C4-2B (cell line): Measurements from ENCODE around the gene CPSF7.
A peak's percentile ranks its signal among the peaks of the same experiment; 100 is the strongest.

ENCODE experiments used
- H3K27ac ChIP-seq: fragments of 450-650 bp; 2 replicates; pipeline ENCODE4 v1.5.1; 2017
- CTCF ChIP-seq: fragments of 450-650 bp; conservative IDR thresholded peaks from 2 replicates; pipeline ENCODE4 v1.5.1; 2017; ENCODE audit warnings: mild to moderate bottlenecking
- ZFX ChIP-seq: fragments of 450-650 bp; IDR thresholded peaks from 2 replicates; pipeline ENCODE4 v1.6.1; 2017

Gene CPSF7

GRCh38 chr11:61439615-61440014 is 9.8 kb upstream of the CPSF7 start:
- H3K27ac ChIP-seq, result no peak overlapping the region
- TF ChIP-seq ZFX (no peak), CTCF (no peak)

DNA sequence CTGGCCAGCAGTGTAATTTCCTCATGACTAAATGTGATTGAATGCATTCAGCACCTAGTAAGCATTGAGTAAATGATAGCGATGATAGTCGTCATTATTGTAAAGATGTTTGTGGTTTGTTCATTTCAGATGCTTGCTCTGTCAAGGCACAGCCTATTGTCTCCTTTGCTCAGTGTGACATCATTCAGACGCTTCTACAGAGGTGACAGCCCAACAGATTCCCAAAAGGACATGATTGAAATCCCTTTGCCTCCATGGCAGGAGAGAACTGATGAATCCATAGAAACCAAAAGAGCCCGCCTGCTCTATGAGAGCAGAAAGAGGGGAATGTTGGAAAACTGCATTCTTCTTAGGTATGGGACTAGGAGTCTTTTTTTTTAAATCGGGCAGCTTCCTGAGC is 7.7 kb upstream of the CPSF7 start:
- no peak overlapping the region for H3K27ac ChIP-seq
- TF ChIP-seq ZFX (no peak), CTCF (no peak)

- peak overlapping the region; percentile 36 for H3K27ac ChIP-seq
These were observed 1.1 kb upstream of the CPSF7 start for GRCh38 chr11:61430839-61431238.

DNA sequence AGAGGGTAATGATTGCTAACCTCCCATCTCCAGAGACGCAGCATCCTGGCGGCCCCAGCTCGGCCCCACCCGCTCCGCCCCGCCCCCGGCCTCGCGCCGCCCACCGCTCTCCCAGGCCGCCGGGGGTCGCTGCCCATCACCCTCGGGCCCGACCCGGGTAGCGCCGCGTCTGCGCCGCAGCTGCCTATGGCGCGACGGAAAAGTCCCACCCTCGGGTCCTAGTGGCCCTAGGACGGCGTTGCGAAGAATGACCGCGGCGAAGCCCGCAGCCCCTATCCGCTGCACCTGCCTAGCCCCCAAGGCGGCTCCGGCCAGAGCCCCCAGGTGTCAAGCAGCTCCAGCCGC is 457 bp downstream of the CPSF7 start:
- H3K27ac ChIP-seq, result peak overlapping the region; percentile 97
- TF ChIP-seq ZFX (no peak), CTCF (peak; percentile 35)

DNA sequence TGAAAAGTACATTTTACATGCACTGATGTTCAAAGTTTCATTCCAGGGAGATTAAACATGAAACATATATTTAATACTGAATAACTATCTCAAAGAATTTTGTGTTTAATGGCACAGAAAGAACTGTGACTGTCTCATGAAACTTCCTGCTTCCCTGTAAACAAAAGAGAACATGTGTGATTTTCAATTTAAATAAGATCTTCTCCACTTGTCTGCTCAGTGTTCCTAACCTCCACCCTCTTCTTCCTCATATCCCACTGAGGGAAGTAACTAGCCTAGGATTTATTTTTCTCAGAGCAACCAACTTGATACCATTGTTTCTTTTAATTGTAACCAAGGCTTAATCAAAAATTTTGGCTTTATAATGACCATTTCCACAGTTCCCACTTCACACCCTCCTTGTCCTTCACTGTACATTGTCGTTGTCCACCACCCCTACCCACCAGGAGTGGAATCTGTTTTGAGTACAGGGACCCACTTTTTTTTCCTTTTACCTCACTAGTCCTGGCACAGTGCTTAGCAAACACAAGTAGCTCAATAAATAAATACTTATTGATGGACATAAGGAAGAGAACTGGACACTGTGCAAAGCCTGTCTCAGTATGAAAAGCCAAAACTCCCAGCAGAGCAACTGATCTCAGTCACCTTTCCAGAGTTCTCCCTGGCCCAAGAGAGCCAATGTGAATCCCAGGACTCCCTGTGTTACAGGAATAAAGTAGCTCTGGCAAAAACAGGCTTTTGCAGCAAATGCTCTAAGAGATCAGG is 4.2 kb downstream of the CPSF7 start:
- H3K27ac ChIP-seq, result peak overlapping the region; percentile 79; the same call in 1 of the 2 replicates

DNA sequence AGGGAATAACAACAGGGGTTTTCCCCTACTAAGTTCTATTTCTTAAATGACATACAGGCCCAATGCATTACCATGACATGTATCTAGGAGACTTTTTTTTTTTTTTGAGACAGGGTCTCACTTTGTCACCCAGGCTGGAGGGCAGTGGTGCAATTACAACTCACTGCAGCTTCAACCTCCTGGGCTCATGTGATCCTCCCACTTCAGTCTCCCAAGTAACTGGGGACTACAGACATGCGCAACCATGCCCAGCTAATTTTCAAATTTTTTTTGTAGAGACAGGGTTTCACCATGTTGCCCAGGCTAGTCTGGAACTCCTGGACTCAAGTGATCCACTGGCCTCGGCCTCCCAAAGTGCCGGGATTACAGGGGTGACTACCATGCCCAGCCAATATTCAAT is 7.5 kb downstream of the CPSF7 start:
- TF ChIP-seq CTCF (no peak), ZFX (no peak)
- H3K27ac ChIP-seq, result no peak overlapping the region

More for the DNA sequence above, 4.2 kb downstream of the CPSF7 start:
- TF ChIP-seq ZFX (no peak), CTCF (no peak)

GRCh38 chr11:61418136-61418535 is 11.6 kb downstream of the CPSF7 start:
- no peak for TF ChIP-seq ZFX
- TF ChIP-seq CTCF, result no peak
- no peak overlapping the region for H3K27ac ChIP-seq

- H3K27ac ChIP-seq, result no peak overlapping the region
- no peak for TF ChIP-seq CTCF
- TF ChIP-seq ZFX, result no peak
These were observed 12.1 kb downstream of the CPSF7 start for GRCh38 chr11:61417670-61418069.
